NCI-H526 treated with DMSO at 0.1 percent for 48 hours (cell line): ENCODE measurements around the gene IFNA16.
"Not testable (repeated sequence)": the region's sequence is repeated elsewhere in the genome, so short reads cannot be mapped to it uniquely, and the experiment has no call there.

Experiments used
- DNase-seq: peaks from one replicate; lab custom pipeline; 2025; lab: John Stamatoyannopoulos, UW

IFNA16 gene

GRCh38 chr9:21217211-21217610, at the start of gene IFNA16:
Gene IFNA16 (minus strand): TSS chr9:21217311. CDS start chr9:21217305, 6 bp downstream.
- DNase-seq, result not testable (repeated sequence)

DNA sequence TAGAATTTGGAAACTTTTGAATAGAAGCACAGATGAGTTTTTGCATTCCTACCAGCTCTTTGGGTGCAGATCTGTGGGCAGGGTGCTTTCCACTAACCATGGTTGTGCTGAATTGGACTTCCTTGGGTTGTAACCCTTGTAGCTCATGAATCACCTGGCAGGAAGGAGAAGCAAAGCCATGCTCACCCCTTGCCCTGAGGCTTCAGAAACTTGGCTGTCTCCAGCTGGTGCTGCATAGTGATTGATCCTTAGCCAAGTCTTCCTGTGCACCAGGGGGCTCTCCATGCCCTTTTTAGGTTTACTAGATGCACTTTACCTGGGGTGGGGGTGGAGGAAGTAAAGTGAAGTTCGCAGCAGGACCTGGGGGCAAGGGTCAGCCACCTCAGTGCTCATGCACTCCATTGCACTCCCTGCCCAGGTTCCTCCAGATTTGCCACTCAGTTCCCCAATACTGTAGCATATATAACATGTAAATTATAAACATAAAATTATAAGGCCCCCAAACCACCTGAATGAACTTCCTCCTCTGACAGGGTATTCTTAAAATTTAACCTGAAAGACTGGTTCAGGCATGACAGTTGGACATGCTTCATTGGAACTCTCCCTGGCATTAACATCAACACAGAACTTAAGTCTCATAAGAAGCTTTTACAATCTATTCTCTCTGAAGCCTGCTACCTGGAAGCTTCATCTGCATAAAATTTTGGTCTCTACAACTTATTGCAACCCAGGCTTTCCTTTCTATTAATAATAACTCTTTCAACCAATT, 48.5 kb upstream of the IFNA16 start:
- no peak for DNase-seq

- no peak for DNase-seq
Observed at GRCh38 chr9:21255538-21256212, 38.6 kb upstream of the IFNA16 start.

GRCh38 chr9:21252721-21253547, 35.8 kb upstream of the IFNA16 start:
- DNase-seq, result no peak

GRCh38 chr9:21251638-21252037, 34.5 kb upstream of the IFNA16 start:
- no peak for DNase-seq

GRCh38 chr9:21251190-21251589, 34.1 kb upstream of the IFNA16 start:
- DNase-seq, result no peak

- DNase-seq, result no peak
Observed at GRCh38 chr9:21244836-21245235, 27.7 kb upstream of the IFNA16 start.

- no peak for DNase-seq
Observed at GRCh38 chr9:21239911-21240310, 22.8 kb upstream of the IFNA16 start, which contains the start of gene IFNA14. Gene IFNA14 (minus strand): TSS chr9:21240005. CDS start chr9:21239935, 70 bp downstream.

DNA sequence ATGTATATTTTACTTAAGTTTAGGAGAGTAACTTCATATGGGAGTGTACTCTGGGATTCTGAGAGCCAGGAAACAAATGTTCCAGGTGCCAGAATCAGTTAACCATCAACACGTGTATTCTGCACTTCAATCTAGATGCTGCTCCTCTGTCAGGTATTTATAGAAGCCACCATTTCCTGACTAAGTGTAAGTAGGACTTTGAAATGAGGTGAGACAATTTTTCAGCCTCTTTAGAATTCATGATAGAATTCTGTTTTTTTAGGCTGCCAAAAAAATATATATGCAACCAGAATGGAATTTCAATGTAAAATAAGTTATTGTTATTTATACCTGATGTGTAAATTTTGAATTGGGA, 19.2 kb upstream of the IFNA16 start:
- DNase-seq, result not testable (repeated sequence)

DNA sequence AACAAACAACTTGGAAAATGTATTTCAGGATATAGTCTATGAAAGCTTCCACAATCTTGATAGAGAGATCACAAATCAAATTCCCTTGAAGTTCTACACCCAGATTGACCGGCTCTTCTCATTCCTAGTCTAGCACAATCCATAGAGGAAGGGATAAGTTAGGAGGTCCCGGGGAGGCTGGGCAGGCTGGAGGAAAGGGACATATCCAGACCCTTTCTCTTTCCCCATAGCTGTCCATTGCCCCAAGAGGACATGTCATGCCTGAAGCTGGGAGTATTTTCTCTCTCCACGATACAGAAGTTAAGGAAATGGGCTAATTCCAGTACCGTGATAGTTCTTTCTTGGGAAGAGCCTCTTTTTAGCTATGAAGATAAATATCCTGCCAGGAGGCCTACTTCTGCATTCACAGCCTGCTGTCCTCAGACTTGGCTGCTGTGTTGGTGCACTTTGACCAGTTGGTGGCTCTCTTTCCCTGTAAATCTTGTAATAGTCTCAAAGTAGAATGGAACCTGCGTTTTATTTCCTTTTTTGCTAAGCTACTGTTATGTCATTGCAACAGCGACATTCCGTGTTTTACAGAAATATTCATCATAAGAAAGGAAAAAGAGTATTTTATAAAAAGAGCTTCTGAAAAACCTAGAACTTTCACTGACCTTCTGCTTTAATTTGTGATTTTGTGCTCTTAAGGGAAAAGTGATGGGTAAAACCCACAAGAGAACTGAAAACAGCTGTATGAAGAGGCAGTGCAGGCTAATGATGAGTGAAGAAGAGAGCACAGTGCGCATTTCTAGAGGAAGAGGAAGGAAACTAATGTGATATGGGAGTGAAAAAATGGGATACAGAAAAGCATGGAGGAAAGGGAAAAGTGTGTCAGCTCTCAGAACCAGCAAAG, 18.6 kb upstream of the IFNA16 start:
- peak; percentile 18 for DNase-seq

DNA sequence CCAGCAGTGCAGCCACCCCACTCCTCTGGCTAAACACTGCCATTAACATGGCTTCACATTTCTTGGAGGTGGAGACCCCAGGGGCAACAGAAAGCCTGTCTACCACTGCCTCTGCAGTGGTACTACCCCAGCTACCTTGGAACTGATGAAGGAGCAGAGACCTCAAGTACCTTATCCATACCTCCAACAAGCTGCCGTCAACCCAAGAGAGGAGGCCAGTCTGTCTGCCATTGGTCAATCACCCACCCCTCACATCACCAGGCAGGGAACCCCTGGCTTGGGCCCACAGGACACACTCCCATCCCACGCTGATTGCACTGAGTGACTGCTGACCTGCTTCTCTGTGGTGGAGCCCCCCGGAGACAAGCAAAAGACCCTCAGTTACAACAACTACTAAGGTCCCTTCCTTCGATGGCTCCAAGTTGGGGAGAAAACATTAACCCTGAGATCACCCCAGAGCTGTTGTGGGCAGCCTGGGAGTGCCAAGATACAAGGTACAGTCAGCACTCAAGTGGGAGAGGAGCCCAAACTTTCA, 17.1 kb upstream of the IFNA16 start:
- no peak for DNase-seq

GRCh38 chr9:21233258-21233657, 16.1 kb upstream of the IFNA16 start:
- DNase-seq, result no peak

DNA sequence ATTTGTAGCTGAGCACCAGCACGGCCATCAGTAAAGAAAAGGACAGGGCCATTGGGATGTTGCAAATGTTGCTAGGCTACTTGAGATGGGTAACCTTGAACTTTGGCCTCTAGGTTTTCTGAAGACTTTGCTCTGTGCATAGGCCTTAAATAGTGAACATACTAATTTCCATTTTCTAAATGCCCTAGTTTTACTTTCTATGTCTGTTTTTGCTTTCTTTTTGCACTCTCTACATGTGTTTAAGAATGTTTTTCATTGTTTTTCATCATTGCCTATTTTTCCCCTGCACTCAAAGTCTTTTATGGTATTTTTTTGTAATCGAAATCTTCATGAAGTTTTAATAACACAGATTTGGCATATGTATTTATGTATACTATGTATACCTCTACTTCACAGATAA, 11.0 kb upstream of the IFNA16 start, which contains the start of gene IFNA17:
Gene IFNA17 (minus strand): TSS at position 101 of the 400 bp plus-strand sequence. CDS start 49 bp downstream, at position 52.
- no peak for DNase-seq

GRCh38 chr9:21213411-21214326, 3.4 kb downstream of the IFNA16 start:
- DNase-seq, result not testable (repeated sequence)

DNA sequence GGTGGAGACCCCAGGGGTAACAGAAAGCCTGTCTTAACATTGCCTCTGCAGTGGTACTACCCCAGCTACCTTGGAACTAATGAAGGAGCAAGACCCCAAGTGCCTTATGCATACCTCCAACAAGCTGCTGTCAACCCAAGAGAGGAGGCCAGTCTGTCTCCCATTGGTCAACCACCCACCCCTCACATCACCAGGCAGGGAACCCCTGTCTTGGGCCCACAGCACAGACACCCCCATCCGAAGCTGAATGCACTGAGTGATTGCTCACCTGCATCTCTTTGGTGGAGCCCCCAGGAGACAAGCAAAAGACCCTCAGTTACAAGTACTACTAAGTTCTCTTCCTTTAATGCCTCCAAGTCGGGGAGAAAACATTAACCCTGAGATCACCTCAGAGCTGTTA, 5.0 kb downstream of the IFNA16 start:
- DNase-seq, result not testable (repeated sequence)

DNA sequence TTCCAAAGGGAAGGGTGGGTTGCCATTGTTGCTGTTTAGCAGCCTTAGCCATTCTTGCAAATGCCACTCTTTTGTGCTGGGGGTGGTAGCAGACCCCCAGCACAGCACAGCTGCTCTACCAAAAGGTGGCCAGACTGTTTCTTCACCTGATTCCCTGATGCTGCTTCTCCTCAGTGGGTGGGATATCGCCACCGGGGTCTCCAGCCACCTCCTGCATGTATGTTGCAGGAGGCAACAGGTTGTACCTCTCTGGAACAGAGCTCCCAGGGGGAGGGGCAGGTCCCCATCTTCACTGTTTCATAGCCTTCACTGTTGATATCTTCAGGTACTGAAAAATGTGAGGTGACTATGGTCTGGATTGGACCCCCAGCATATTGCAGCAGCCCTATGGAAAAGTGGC, 6.3 kb downstream of the IFNA16 start:
- not testable (repeated sequence) for DNase-seq

DNA sequence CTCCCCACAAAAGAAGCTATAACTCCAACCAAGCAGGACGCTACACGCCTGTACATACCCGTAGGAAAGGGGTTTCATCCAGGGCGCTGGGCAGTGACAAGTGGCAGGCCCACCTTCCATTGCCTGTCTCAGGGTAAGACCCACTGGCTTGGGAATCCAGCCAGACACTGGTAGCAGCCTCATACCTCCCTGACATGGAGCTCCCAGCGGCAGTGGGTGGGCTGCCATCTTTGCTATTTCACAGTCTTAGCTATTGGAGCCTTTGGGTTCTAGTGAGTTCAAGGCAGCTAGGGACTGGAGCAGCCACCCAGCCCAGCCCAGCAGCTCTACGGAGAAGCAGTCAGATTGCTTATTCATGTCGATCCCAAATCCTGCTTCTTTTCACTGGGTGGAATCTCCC, 6.8 kb downstream of the IFNA16 start:
- DNase-seq, result no peak

DNA sequence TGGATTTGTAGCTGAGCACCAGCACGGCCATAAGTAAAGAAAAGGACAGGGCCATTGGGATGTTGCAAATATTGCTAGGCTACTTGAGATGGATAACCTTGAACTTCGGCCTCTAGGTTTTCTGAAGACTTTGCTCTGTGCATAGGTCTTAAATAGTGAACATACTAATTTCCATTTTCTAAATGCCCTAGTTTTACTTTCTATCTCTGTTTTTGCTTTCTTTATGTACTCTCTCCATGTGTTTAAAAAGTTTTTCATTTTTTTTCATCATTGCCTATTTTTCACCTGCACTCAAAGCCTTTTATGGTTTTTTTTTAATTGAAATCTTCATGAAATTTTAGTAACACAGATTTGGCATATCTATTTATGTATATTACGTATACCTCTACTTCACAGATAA, 10.1 kb downstream of the IFNA16 start, which contains the start of gene IFNA10:
Gene IFNA10 (minus strand): TSS at position 101 of the 400 bp plus-strand sequence. CDS start 46 bp downstream, at position 55.
- DNase-seq, result not testable (repeated sequence)

DNA sequence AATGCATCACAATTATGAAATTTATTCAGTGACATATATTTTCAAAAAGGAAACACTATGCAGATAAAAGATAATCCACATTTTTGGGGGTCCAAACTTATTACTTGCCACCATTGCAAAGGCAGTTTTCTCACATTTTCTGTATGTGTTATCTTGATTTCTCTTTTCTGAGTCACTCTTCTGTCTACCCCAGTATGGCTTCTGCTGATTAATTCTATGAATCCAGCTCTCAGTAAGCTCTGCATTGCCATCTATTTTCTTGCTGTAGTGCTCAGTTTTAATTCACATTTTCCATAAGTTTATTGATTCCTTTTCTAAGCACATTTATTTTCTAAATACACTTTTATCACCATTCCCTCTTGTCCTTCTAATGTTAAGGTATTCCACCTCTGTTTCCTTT, 11.9 kb downstream of the IFNA16 start:
- no peak for DNase-seq

DNA sequence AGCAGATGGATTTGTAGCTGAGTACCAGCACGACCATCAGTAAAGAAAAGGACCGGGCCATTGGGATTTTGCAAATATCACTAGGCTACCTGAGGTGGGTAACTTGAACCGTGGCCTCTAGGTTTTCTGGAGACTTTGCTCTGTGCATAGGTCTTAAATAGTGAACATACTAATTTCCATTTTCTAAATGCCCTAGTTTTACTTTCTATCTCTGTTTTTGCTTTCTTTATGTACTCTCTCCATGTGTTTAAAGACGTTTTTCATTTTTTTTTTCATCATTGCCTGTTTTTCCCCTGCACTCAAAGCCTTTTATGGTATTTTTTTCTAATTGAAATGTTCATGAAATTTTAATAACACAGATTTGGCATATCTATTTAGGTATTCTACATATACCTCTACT, 15.0 kb downstream of the IFNA16 start, which contains the start of gene IFNA7:
Gene IFNA7 (minus strand): TSS at position 101 of the 400 bp plus-strand sequence. CDS start 40 bp downstream, at position 61.
- DNase-seq, result not testable (repeated sequence)
